GM12875 (cell line): ENCODE data around the gene GATAD2A.

Experiments
- H3K4me3 ChIP-seq: one replicate; pipeline ENCODE4 v1.5.1; 2011; ENCODE audit warnings: low read depth, low read length, control low read depth
- TF ChIP-seq, protein P1 (sequence below): IDR thresholded peaks from 2 replicates; pipeline ENCODE4 v1.5.1; 2011; ENCODE audit warnings: low read depth, mild to moderate bottlenecking, control low read depth, inconsistent platforms, low read length, moderate library complexity, borderline replicate concordance; ENCODE audit not compliant: insufficient read depth

Gene GATAD2A

GRCh38 chr19:19399733-19400433 is 5.6 kb upstream of the GATAD2A start:
- H3K4me3 ChIP-seq = no peak overlapping the region
- TF ChIP-seq, protein P1, sequence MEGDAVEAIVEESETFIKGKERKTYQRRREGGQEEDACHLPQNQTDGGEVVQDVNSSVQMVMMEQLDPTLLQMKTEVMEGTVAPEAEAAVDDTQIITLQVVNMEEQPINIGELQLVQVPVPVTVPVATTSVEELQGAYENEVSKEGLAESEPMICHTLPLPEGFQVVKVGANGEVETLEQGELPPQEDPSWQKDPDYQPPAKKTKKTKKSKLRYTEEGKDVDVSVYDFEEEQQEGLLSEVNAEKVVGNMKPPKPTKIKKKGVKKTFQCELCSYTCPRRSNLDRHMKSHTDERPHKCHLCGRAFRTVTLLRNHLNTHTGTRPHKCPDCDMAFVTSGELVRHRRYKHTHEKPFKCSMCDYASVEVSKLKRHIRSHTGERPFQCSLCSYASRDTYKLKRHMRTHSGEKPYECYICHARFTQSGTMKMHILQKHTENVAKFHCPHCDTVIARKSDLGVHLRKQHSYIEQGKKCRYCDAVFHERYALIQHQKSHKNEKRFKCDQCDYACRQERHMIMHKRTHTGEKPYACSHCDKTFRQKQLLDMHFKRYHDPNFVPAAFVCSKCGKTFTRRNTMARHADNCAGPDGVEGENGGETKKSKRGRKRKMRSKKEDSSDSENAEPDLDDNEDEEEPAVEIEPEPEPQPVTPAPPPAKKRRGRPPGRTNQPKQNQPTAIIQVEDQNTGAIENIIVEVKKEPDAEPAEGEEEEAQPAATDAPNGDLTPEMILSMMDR = no peak

DNA sequence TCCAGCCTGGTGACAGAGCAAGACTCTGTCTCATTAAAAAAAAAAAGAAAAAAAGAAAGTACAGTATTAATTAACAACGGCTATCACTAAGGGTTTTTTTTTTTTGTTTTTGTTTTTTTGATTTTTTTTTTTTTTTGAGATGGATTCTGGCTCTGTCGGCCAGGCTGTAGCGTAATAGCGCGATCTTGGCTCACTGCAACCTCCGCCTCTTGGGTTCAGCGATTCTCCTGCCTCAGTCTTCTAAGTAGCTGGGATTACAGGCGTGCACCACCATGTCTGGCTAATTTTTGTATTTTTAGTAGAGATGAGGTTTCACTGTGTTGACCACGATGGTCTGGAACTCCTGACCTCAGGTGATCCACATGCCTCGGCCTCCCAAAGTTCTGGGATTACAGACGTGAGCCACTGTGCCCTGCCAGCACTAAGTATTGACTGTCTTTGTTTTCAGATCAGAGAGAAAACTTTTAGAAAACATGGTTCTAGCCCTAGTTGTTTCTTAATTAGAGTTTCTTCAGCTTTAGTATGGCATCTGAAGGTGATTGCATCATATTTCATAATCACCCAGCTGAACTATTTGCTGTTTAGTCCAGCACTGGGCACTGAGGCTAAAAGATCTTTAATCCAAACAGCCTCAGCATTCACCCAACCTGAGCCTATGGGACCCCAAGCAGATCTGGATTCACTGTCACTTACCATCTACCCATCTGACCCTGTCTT is 2.7 kb upstream of the GATAD2A start:
- TF ChIP-seq, protein P1 = no peak
- H3K4me3 ChIP-seq = no peak overlapping the region

DNA sequence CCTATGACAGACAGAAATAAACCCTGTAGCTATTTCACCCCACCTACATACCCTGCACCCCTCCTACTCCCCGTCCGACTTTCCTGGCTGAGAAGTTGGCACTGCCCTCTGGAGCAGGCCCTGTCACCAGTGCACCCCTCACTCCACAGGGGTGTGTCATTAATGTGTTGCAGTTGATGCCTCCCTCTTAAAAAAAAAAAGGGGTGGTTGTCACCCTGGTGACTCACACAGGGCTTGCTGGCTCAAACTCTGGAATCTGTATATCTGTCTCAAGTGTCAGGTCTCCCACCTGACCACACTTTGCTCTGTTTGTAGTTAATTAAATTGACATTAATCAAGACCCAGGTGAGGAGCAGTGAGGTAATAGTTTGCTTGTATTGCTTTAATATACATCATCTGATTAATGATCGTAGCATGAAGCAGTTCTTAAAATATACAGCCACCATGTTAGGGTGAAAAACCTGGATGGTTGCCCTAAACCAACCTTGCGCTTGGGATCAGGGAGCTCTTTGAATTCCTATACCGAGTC is 2.0 kb upstream of the GATAD2A start:
- H3K4me3 ChIP-seq = no peak overlapping the region
- TF ChIP-seq, protein P1 = no peak

DNA sequence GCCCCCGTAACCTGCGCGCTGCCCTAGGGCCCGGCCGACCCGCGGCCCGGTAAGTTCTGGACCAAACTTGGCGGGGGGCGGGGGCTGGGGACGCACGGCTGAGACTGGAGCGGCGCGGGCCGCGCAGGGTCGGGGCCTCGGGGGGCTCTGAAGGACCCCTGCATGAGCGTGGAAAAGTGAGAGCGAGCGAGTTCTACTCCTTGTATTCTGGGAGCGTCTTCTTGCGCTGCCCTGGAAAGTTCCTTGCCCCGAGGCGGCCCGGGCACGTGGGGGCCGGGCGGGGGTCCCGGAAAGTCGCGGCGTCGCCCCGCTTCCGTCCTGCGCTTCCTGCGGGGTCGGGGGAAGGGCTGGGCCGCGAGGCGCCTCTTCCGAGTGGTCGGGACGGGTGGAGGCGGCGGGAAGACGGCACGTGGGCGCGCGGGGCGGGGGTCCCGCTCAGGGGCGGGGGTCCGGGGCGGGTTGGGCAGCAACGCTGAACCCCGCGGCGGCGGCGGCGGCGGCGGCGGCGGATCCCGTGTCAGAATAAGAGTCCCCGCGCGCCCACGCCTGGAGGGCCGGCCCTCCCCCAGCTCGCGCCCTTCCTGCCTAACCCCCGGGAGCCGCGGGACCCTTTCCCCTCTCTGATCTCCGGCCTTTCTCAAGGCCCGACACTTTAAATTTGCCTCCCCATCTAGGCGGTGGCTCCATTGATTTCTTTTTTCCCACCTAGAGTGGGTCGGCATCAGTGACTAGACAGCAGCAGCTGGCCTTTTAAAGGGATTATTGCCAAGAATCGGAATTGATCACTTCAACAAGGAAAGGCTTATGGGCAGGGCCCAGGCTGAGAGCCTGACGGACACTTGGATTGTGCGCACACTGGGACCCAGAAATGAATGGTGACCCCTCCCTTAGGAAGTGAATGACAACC is 749 bp downstream of the GATAD2A start:
- peak overlapping the region; percentile 82 for H3K4me3 ChIP-seq

GRCh38 chr19:19406878-19407632 is 1.6 kb downstream of the GATAD2A start:
- H3K4me3 ChIP-seq = peak overlapping the region; percentile 82
- TF ChIP-seq, protein P1 = peak; percentile 34; the same call in 1 of the 2 replicates

More for the DNA sequence above, 749 bp downstream of the GATAD2A start:
- TF ChIP-seq, protein P1 = no peak

DNA sequence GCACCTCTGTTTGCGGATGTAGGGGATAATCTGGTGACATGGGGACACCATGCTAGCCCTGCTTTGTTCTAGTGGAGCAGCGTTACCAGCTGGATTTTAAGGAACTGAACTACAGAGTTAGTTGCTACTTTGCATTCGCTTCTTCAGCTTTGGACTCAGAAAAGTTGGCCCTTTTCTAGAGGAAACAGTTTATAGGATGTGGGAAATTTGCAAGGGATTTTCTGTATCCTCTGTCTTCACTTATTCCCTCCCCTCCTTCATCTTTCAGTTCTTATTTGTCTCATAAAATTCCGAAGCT is 2.1 kb downstream of the GATAD2A start:
- TF ChIP-seq, protein P1 = no peak
- no peak overlapping the region for H3K4me3 ChIP-seq
